ENCODE results near the gene NNT.
"Not testable (repeated sequence)": the region's sequence is repeated elsewhere in the genome, so short reads cannot be mapped to it uniquely, and the experiment has no call there.

NNT gene

DNA sequence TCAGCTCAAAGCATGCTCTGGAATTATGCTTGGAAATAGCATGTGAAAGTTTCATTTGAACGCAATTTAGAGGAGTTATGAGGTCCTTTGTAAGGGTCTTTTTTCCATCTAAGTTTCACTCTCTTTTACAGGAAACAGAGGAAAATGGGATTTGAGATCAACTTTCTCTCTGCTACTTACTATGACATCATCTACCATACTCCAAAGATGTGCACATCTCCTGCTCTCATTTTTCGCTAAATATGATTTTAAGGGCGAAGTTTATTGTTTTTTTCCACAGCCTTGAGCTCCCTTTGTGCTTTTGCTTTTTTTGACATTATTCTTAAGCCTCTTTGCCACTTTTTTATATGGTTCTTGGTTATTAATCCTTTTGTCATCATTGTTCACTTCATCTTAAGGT, 125.6 kb downstream of the NNT start:
- DNase-seq: no peak

DNA sequence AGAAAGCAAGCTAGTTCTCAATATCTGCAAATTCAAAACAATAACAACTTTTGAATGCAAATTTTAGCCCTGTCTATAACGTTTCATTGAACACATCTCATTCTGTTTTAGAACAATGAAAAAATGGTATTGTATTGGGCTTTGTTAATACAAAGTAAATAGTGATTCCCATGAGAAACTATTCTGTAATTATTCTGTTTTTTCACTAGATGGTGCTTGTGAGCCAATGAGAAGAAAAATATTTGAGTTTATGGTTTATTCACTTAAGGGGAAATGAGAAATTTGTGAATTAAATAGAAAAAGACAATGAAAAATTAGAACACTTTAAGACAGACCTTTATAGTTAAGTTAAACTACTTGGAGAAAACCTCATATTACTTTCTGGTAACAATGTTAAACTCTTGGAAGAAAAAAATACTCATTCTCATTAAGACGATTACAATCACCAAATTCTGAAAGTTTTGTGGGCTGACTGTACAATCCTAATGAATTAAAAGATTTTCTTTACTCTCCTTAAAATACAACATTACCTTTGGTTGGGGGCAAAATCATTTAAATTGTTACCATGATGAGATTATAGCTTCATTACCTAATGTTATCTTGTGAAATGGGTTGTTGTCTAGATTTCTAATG, 127.0 kb downstream of the NNT start:
- DNase-seq: peak in 1 of 2 experiments; percentile 40

DNA sequence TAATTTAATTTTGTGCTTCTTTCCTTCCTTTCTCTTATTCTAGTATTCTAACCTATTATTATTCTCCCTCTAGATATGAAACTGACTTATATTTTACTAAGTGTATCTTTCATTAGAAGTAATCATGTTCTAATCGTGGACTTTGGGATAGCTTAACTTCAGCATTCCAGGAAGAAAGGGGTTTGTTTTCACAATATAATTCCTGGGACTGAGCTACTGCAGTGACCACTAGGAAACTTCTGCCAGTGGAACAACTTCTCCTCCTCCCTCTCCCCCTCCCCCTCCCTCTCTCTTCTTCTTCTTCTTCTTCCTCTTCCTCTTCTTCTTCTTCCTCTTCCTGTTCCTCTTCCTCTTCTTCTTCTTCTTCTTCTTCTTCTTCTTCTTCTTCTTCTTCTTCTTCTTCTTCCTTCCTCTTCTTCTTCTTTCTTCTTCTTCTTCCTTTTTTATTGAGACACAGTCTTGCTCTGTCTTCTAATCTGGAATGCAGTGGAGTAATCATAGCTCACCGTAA, 127.9 kb downstream of the NNT start:
- no peak for DNase-seq

DNA sequence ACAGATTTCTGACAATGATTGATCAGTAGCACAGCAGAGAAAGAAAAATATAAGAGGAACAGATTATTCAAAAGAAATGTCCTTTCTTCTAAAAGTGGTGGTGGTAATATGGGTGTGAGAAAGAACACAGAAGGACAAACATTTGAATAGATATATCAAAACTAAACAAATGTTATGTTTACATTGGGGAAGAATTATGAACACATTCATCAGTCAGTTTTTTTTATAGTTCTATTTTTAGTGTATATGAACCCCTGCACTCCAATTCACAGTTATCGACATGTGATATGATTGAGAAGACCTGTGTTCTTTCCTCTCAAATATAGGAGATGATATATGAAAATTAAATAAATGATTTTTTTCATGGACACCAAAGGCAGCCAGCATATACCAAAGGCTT, 128.6 kb downstream of the NNT start:
- DNase-seq: no peak

DNA sequence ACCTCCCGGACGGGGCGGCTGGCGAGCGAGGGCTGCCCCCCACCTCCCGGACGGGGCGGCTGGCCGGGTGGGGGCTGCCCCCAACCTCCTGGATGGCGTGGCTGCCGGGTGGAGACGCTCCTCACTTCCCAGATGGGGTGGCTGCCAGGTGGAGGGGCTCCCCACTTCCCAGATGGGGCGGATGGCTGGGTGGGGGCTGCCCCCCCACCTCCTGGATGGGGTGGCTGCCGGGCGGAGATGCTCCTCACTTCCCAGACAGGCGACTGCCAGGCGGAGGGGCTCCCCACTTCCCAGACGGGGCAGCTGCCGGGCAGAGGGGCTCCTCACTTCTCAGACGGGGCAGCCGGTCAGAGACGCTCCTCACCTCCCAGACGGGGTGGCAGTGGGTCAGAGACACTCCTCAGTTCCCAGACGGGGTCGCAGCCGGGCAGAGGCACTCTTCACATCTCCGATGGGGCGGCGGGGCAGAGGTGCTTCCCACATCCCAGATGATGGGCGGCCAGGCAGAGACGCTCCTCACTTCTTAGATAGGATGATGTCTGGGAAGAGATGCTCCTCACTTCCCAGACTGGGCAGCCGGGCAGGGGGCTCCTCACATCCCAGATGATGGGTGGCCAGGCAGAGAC, 143.1 kb downstream of the NNT start:
- DNase-seq: not testable (repeated sequence)

DNA sequence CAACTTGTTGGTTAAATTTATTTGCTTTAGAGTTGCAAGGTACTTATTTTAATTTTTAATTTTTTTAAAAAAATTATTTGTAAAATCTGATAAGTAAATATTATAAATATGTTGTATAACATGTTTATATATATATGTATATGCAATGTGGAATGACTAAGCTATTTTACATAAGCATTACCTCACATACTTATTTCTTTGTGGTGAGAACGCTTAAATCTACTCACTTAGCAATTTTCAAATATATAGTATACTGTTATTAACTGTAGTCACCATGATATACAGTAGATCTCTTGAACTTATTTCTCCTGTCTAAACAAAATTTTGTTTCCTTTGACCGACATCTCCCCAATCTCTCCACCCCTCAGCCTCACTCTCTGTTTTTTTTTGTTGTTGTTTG, 147.8 kb downstream of the NNT start:
- DNase-seq: no peak

DNA sequence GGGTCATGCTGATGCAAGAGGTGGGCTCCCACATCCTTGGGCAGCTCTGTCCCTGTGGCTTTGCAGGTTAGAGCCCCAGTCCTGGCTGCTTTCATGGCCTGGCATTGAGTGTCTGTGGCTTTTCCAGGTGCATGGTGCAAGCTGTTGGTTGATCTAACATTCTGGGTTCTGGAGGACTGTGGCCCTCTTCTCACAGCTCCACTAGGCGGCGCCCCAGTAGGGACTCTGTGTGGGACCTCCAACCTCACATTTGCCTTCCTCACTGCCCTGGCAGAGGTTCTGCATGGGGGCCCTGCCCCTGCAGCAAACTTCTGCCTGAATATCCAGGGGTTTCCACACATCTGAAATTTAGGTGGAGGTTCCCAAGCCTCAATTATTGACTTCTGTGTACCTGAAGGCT, 150.1 kb downstream of the NNT start:
- no peak for DNase-seq
